MCF 10A (cell line): ENCODE data around the gene GAPT. TPM values are rescaled to one million over a fixed set of nuclear protein-coding genes. Genes with fewer than 3 reads are reported as not detected.

Experiments used
- BruUV-seq: library from RNA; stranded (reverse); fragments of 400-500 nt; replicated peaks from 2 replicates; lab custom pipeline; 2021; lab: Mats Ljungman, UMichigan
- CTCF ChIA-PET: fragments of 300-600 bp; sonication (Branson Sonifier 250); formaldehyde crosslinking; extraction: SDS; loops from one replicate; lab custom pipeline; 2021; ENCODE audit warnings: antibody characterized with exemption, inconsistent platforms; lab: Yijun Ruan, JAX
- POLR2A ChIA-PET: fragments of 300-600, 350-650 bp; sonication (Branson Sonifier 250); formaldehyde crosslinking; extraction: SDS; loops from one replicate; lab custom pipeline; 2020; ENCODE audit warnings: antibody characterized with exemption, inconsistent platforms; lab: Yijun Ruan, JAX
- DNase-seq: peaks from one replicate; pipeline ENCODE4 v3.0.0-alpha.2; 2018; ENCODE audit not compliant: unreplicated experiment
- H3K27ac Mint-ChIP-seq: one replicate; pipeline ENCODE4 v1.8.0; 2022; ENCODE audit warnings: mild to moderate bottlenecking, low read depth, mixed read lengths; ENCODE audit not compliant: unreplicated experiment
- H3K27me3 Mint-ChIP-seq: one replicate; pipeline ENCODE4 v1.8.0; 2022; ENCODE audit warnings: mixed read lengths; ENCODE audit not compliant: insufficient read depth, unreplicated experiment
- H3K36me3 Mint-ChIP-seq: one replicate; pipeline ENCODE4 v1.8.0; 2022; ENCODE audit warnings: mild to moderate bottlenecking, moderate library complexity, mixed read lengths; ENCODE audit not compliant: insufficient read depth, unreplicated experiment
- H3K4me1 Mint-ChIP-seq: one replicate; pipeline ENCODE4 v1.8.0; 2022; ENCODE audit warnings: mixed read lengths; ENCODE audit not compliant: insufficient read depth, unreplicated experiment
- H3K4me3 Mint-ChIP-seq: one replicate; pipeline ENCODE4 v1.8.0; 2022; ENCODE audit warnings: mild to moderate bottlenecking, moderate library complexity, mixed read lengths; ENCODE audit not compliant: unreplicated experiment
- H3K9me3 Mint-ChIP-seq: one replicate; pipeline ENCODE4 v1.8.0; 2022; ENCODE audit warnings: mixed read lengths; ENCODE audit not compliant: unreplicated experiment
- intact Hi-C: fragments of 100-400 bp; cut with micrococcal nuclease; formaldehyde crosslinking; loops from 2 replicates; pipeline ENCODE4 v1.14.1; 2022
- total RNA-seq: library from RNA; stranded (reverse); gene quantifications from 2 replicates; pipeline ENCODE4 v1.2.3, GENCODE V29; 2022
- TF ChIP-seq, protein P1 (sequence below): fragments of 200-600 bp; IDR thresholded peaks from one replicate; pipeline ENCODE4 v1.8.0; 2022; ENCODE audit warnings: antibody characterized with exemption, mild to moderate bottlenecking; ENCODE audit not compliant: unreplicated experiment

Gene GAPT
- total RNA-seq, 1 experiment from 2014 or later = not detected

DNA sequence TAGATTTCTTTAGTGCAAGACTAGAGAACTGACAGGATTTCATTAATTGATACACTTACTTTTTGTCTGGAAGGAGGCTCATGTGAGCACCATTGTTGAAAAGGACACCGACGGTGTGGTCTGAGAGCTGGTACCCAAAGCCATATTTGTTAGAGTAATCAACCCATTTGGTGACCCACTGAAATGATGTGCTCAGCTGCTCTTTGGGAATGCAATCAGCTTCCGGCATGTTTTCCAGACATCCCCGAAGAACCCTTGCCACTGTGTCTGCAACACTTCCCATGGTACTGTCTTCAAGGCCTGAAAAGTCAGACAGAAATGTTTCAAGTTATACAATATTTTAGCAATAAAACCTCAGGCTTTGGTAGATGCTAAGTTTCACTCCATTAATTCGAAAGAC, 35.8 kb upstream of the GAPT start:
- H3K27me3 Mint-ChIP-seq = no peaks in the 10 kb centered on the region
- intact Hi-C loops = loop anchor here (5.0 to 10.0 kb wide), 3 partner anchors 141 to 361 kb away; no protein-coding TSS in a partner anchor
- no TSS peak for BruUV-seq
- H3K4me3 Mint-ChIP-seq = peak overlapping the region; percentile 92
- no peak for DNase-seq
- ChIA-PET CTCF (interaction anchor here (0.7 to 2.8 kb wide), 8 partner anchors 503 to 956 kb away, joined by 3 to 21 read pairs (median 4); no protein-coding TSS in a partner anchor), POLR2A (interaction anchor here (0.6 to 1.8 kb wide), 6 partner anchors 10 to 621 kb away, joined by 3 to 4 read pairs (median 3); no protein-coding TSS in a partner anchor)
- no peak overlapping the region for H3K27ac Mint-ChIP-seq
- H3K9me3 Mint-ChIP-seq = no peaks in the 10 kb centered on the region
- TF ChIP-seq, protein P1, sequence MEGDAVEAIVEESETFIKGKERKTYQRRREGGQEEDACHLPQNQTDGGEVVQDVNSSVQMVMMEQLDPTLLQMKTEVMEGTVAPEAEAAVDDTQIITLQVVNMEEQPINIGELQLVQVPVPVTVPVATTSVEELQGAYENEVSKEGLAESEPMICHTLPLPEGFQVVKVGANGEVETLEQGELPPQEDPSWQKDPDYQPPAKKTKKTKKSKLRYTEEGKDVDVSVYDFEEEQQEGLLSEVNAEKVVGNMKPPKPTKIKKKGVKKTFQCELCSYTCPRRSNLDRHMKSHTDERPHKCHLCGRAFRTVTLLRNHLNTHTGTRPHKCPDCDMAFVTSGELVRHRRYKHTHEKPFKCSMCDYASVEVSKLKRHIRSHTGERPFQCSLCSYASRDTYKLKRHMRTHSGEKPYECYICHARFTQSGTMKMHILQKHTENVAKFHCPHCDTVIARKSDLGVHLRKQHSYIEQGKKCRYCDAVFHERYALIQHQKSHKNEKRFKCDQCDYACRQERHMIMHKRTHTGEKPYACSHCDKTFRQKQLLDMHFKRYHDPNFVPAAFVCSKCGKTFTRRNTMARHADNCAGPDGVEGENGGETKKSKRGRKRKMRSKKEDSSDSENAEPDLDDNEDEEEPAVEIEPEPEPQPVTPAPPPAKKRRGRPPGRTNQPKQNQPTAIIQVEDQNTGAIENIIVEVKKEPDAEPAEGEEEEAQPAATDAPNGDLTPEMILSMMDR = no peak
- H3K36me3 Mint-ChIP-seq = peaks cover 83% of the 10 kb centered on the region
- H3K4me1 Mint-ChIP-seq = peaks cover 41% of the 10 kb centered on the region

DNA sequence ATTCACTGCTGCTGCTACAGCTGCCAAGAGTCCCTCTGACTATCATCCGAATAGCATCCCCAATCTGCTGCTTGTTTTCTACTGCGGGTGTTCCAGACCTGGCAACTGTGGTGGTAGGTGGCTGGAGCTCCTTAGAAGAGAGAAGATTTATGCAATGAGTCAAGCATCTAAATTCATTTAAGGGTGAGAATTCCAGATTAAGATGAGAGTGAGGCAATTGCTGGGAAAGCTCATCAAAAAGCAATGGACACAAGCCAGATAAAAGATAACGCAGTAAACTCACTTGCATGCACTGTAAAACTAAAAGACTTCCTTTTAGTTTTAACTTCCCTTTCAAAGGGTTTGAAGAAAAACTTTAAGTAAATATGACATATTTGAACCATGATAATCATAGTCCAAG, 35.2 kb upstream of the GAPT start:
- TF ChIP-seq, protein P1 = no peak
- Mint-ChIP-seq H3K9me3 (no peaks in the 10 kb centered on the region), H3K4me1 (peaks cover 40% of the 10 kb centered on the region), H3K4me3 (peak overlapping the region; percentile 92), H3K36me3 (peaks cover 88% of the 10 kb centered on the region), H3K27me3 (no peaks in the 10 kb centered on the region), H3K27ac (no peak overlapping the region)
- CTCF ChIA-PET = interaction anchor here (0.7 to 2.8 kb wide), 9 partner anchors 504 to 957 kb away, joined by 3 to 21 read pairs (median 4); no protein-coding TSS in a partner anchor
- DNase-seq = no peak
- POLR2A ChIA-PET = interaction anchor here (0.6 to 1.8 kb wide), 10 partner anchors 11 to 621 kb away, joined by 3 to 4 read pairs (median 3); no protein-coding TSS in a partner anchor
- intact Hi-C loops = loop anchor here (5.0 to 10.0 kb wide), 3 partner anchors 141 to 361 kb away; no protein-coding TSS in a partner anchor
- no TSS peak for BruUV-seq

DNA sequence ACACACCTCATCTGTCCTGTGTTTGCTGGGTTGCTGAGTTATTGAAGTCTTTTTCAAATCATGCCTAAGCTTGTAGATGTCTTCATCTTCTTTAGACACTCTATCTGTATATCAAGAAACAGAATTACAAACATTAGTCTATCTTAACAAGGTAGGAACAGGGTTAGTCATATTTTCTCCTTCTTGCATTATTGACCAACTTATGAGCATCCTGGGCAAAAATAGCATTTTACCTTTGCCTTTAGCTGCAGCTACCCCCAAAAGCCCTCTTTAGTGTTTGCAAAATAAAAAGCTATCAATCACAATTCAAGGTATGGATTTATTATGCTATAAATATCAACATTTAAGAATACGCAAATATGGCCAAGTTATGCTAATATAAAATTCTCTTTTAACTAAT, 34.7 kb upstream of the GAPT start:
- Mint-ChIP-seq H3K36me3 (peaks cover 88% of the 10 kb centered on the region), H3K4me3 (peak overlapping the region; percentile 92), H3K27me3 (no peaks in the 10 kb centered on the region), H3K27ac (no peak overlapping the region), H3K9me3 (no peaks in the 10 kb centered on the region), H3K4me1 (peaks cover 43% of the 10 kb centered on the region)
- intact Hi-C loops = loop anchor here (5.0 to 10.0 kb wide), 3 partner anchors 142 to 362 kb away; no protein-coding TSS in a partner anchor
- no peak for DNase-seq
- POLR2A ChIA-PET = interaction anchor here (0.6 to 1.8 kb wide), 8 partner anchors 11 to 1283 kb away, joined by 3 to 4 read pairs (median 4); no protein-coding TSS in a partner anchor
- TF ChIP-seq, protein P1 = no peak
- no TSS peak for BruUV-seq
- CTCF ChIA-PET = interaction anchor here (0.6 to 2.8 kb wide), 14 partner anchors 22 to 957 kb away, joined by 3 to 21 read pairs (median 4); no protein-coding TSS in a partner anchor

DNA sequence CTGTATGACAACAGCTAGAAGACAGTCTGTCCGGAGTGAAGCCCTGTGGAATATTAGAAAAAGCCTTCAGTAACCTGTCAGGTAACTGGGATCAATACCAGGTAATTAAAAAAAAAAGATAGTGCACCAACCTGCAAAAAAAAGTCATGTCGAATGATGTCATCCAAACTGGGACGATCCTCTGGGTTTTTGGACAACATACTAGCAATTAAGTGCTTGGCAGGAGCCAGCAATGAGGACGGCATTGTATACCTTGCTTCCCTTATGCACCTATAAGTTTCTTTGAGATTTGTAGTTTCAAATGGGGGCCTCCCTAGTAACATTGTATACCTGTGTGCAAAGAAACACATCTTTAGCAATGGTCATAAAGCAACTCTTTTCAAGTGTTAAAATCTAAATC, 34.2 kb upstream of the GAPT start:
- Mint-ChIP-seq H3K27me3 (no peaks in the 10 kb centered on the region), H3K9me3 (no peaks in the 10 kb centered on the region), H3K4me1 (peaks cover 42% of the 10 kb centered on the region), H3K4me3 (peak overlapping the region; percentile 92), H3K27ac (peak overlapping the region; percentile 96), H3K36me3 (peaks cover 84% of the 10 kb centered on the region)
- no peak for DNase-seq
- no TSS peak for BruUV-seq
- TF ChIP-seq, protein P1 = no peak
- ChIA-PET CTCF (interaction anchor here (0.6 to 2.8 kb wide), 10 partner anchors 21 to 949 kb away, joined by 3 to 21 read pairs (median 4); no protein-coding TSS in a partner anchor), POLR2A (interaction anchor here (0.6 to 1.1 kb wide), 5 partner anchors 55 to 1284 kb away, joined by 3 to 4 read pairs (median 3); no protein-coding TSS in a partner anchor)
- intact Hi-C loops = loop anchor here (5.0 to 10.0 kb wide), 3 partner anchors 142 to 362 kb away; no protein-coding TSS in a partner anchor
